ENCODE measurements around the gene KIAA1217. TPM values are rescaled to one million over a fixed set of nuclear protein-coding genes. Genes with fewer than 3 reads are reported as not detected.

Gene KIAA1217
- total and polyA plus RNA-seq, 7 experiments from 2014 or later: 0.03 to 2.1 (median 0.15) TPM; not detected in 4

DNA sequence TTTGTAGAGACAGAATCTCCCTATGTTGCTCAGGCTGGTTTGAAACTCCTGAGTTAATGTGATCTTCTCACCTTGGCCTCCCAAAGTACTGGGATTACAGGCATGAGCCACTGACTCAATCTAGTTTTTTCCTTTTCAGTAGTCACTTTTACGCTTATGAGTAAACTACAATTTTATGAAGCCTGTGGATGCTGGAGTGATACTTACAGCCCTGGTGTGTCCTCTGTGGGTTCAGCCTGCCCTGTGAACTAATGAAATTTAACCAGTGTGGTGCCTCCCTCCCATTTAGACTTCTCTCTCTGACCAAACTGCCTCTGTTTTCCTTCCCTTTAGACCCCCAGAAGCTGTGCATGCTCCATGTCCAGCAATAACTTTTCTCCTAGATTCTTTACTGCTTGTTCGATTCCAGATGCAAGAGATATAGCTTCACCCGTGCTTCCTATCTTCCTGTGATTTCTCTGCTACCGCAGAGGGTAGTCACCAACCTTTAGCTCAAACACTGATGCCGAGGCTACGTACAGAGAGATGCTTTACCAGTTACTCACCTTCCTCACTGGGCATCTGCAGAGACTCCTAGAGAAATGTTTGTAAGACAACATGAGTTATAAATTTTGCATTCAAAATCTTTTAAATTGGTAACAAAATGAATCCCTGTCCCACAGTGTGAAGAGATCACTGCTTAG lies 90.8 kb downstream of the KIAA1217 start:
- H3K9me3 ChIP-seq (ENCODE audit: control insufficient read depth in 2 of 3, low read length in 3 of 3): no peaks in the 10 kb centered on the region
- no peaks in the 10 kb centered on the region for H3K27me3 ChIP-seq (ENCODE audit: control insufficient read depth in 2 of 2, insufficient read depth in 2 of 2, low read length in 2 of 2)
- Mint-ChIP-seq H3K27me3 (peaks cover 0 to 15% (median 3%) of the 10 kb centered on the region in 5 donors), H3K9me3 (peaks cover 0 to 5% (median 2%) of the 10 kb centered on the region in 11 donors), H3K4me1 (no peaks in the 10 kb centered on the region), H3K36me3 (no peaks in the 10 kb centered on the region), H3K27ac (no peak overlapping the region), H3K4me3 (no peak overlapping the region)
- H3K4me3 ChIP-seq (ENCODE audit: low read length): no peak overlapping the region
- no peaks in the 10 kb centered on the region for H3K4me1 ChIP-seq (ENCODE audit: control insufficient read depth in 2 of 2, insufficient read depth in 2 of 2, low read length in 2 of 2)
- ChIA-PET CTCF (no interaction called here), POLR2A (no interaction called here)
- intact Hi-C loops (cut with micrococcal nuclease): no loop called here
- H3K27ac ChIP-seq (ENCODE audit: low read depth, low read length): no peak overlapping the region
- DNase-seq (no peak), ATAC-seq (no peak)
- H3K36me3 ChIP-seq (ENCODE audit: control insufficient read depth in 2 of 3, insufficient read depth in 3 of 3, low read length in 3 of 3): no peaks in the 10 kb centered on the region

- peaks cover 0 to 12% (median 4%) of the 10 kb centered on the region in 5 donors for H3K27me3 Mint-ChIP-seq
- DNase-seq: no peak
- intact Hi-C loops (cut with micrococcal nuclease): no loop called here
- no peak overlapping the region for H3K27ac Mint-ChIP-seq
- Histone ChIP-seq H3K36me3 (ENCODE audit: control insufficient read depth in 2 of 3, insufficient read depth in 3 of 3, low read length in 3 of 3) (no peaks in the 10 kb centered on the region), H3K27ac (ENCODE audit: low read depth, low read length) (no peak overlapping the region), H3K9me3 (ENCODE audit: control insufficient read depth in 2 of 3, low read length in 3 of 3) (no peaks in the 10 kb centered on the region), H3K4me1 (ENCODE audit: control insufficient read depth in 2 of 2, insufficient read depth in 2 of 2, low read length in 2 of 2) (no peaks in the 10 kb centered on the region), H3K27me3 (ENCODE audit: control insufficient read depth in 2 of 2, insufficient read depth in 2 of 2, low read length in 2 of 2) (no peaks in the 10 kb centered on the region), H3K4me3 (ENCODE audit: low read length) (no peak overlapping the region)
- ChIA-PET CTCF (no interaction called here), POLR2A (no interaction called here)
- H3K4me1 Mint-ChIP-seq: no peaks in the 10 kb centered on the region
- peaks cover 0 to 7% (median 2%) of the 10 kb centered on the region in 11 donors for H3K9me3 Mint-ChIP-seq
- no peaks in the 10 kb centered on the region for H3K36me3 Mint-ChIP-seq
- H3K4me3 Mint-ChIP-seq: no peak overlapping the region
- no peak for ATAC-seq
Observed at GRCh38 chr10:24303522-24304310, 94.8 kb downstream of the KIAA1217 start.

DNA sequence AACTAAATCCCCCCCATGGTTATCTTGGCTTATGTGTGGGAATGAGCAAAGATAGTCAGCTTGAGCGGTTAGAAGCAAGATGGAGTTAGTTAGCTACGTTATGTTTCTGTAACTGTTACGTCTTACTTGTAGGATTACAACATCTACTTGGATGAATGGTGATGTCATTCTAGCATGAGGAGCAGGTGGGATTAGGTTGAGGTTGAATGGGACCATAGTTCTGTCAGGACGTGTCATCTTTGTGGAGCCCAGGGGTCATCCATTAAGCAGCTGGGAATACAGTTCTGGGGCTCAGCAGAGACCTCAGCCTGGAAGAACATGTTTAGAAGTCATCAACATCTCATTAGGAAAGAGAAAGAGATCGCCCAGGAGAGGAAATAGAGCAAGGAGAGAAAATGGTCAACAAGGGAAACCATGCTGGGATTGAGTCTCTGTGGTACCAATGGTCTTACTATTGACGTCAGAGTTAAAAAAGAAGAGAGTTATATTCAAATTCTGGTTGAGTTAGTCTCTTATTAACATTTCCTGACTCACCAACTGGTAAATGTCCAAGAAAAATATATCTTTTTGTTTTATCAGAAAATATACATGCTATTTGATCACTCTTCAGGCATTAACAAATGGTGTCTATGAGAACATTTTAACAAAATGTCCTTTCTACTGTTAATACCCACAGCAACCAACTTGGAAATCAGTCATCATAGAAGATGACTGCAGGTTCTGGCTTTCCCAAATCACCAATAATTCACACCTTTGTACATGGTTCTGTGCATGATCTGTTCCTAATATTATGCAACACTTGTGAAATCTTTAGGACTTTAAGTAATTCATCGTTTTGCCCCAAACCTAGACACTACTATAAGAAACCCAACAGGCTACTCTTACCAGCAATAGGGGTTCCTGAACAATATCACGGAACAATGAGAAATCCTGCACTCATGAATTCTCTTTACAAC lies 96.9 kb downstream of the KIAA1217 start:
- intact Hi-C loops (cut with micrococcal nuclease): no loop called here
- H3K4me3 ChIP-seq (ENCODE audit: low read length): no peak overlapping the region
- H3K9me3 Mint-ChIP-seq: peaks cover 0 to 7% (median 2%) of the 10 kb centered on the region in 11 donors
- ChIA-PET CTCF (no interaction called here), POLR2A (no interaction called here)
- no peak overlapping the region for H3K27ac Mint-ChIP-seq
- no peaks in the 10 kb centered on the region for H3K4me1 ChIP-seq (ENCODE audit: control insufficient read depth in 2 of 2, insufficient read depth in 2 of 2, low read length in 2 of 2)
- no peaks in the 10 kb centered on the region for H3K36me3 ChIP-seq (ENCODE audit: control insufficient read depth in 2 of 3, insufficient read depth in 3 of 3, low read length in 3 of 3)
- H3K27ac ChIP-seq (ENCODE audit: low read depth, low read length): no peak overlapping the region
- no peak for ATAC-seq
- no peak for DNase-seq
- H3K4me3 Mint-ChIP-seq: no peak overlapping the region
- H3K36me3 Mint-ChIP-seq: no peaks in the 10 kb centered on the region
- no peaks in the 10 kb centered on the region for H3K4me1 Mint-ChIP-seq
- H3K27me3 Mint-ChIP-seq: peaks cover 0 to 13% (median 4%) of the 10 kb centered on the region in 5 donors
- no peaks in the 10 kb centered on the region for H3K9me3 ChIP-seq (ENCODE audit: control insufficient read depth in 2 of 3, low read length in 3 of 3)
- H3K27me3 ChIP-seq (ENCODE audit: control insufficient read depth in 2 of 2, insufficient read depth in 2 of 2, low read length in 2 of 2): no peaks in the 10 kb centered on the region

DNA sequence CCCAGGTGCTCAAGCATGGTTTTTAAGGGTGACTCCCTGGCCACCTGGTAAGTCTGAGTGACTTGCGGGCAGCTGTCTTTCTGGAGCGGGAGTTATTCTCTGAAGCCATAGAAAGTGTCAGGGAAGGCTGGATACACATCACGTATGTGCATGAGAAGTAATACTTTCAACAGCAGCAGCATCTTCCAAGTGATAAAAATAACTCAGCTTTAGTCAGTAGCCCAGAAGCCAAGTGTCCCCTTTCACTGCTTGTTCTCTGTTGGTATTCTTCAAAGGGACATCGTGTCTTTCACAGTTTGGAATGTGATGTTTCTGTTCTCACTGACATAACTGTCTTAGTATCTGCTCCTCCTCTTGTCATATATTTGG lies 97.6 kb downstream of the KIAA1217 start:
- Histone ChIP-seq H3K4me1 (ENCODE audit: control insufficient read depth in 2 of 2, insufficient read depth in 2 of 2, low read length in 2 of 2) (no peaks in the 10 kb centered on the region), H3K27me3 (ENCODE audit: control insufficient read depth in 2 of 2, insufficient read depth in 2 of 2, low read length in 2 of 2) (no peaks in the 10 kb centered on the region), H3K4me3 (ENCODE audit: low read length) (no peak overlapping the region), H3K27ac (ENCODE audit: low read depth, low read length) (no peak overlapping the region), H3K36me3 (ENCODE audit: control insufficient read depth in 2 of 3, insufficient read depth in 3 of 3, low read length in 3 of 3) (no peaks in the 10 kb centered on the region), H3K9me3 (ENCODE audit: control insufficient read depth in 2 of 3, low read length in 3 of 3) (no peaks in the 10 kb centered on the region)
- no peaks in the 10 kb centered on the region for H3K4me1 Mint-ChIP-seq
- POLR2A ChIA-PET: no interaction called here
- CTCF ChIA-PET: no interaction called here
- ATAC-seq (no peak), DNase-seq (no peak)
- H3K27me3 Mint-ChIP-seq: peaks cover 0 to 13% (median 4%) of the 10 kb centered on the region in 5 donors
- H3K4me3 Mint-ChIP-seq: no peak overlapping the region
- no peak overlapping the region for H3K27ac Mint-ChIP-seq
- peaks cover 0 to 7% (median 2%) of the 10 kb centered on the region in 11 donors for H3K9me3 Mint-ChIP-seq
- intact Hi-C loops (cut with micrococcal nuclease): no loop called here
- no peaks in the 10 kb centered on the region for H3K36me3 Mint-ChIP-seq

DNA sequence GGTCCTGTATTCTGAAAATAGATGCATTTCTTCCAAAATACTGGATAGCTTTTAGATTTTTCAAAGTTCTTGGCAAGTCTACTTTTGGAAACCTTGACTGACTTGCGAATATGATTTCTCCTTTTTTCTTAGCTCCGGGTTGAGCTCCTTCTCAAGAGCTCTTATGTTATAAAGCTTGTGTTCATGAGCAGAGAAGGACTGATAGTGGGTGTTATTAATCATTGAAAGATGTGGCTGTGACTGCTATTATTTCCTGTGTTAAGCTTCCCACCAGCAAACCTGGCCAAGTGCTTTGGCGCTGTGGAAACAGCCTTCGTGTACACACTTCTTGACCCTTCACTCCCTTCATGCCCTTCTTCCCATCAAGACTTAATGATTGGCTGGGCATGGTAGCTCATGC lies 98.2 kb downstream of the KIAA1217 start:
- Mint-ChIP-seq H3K4me1 (no peaks in the 10 kb centered on the region), H3K27me3 (peaks cover 0 to 13% (median 4%) of the 10 kb centered on the region in 5 donors), H3K36me3 (no peaks in the 10 kb centered on the region), H3K4me3 (no peak overlapping the region), H3K9me3 (peaks cover 0 to 7% (median 3%) of the 10 kb centered on the region in 11 donors), H3K27ac (no peak overlapping the region)
- H3K4me1 ChIP-seq (ENCODE audit: control insufficient read depth in 2 of 2, insufficient read depth in 2 of 2, low read length in 2 of 2): no peaks in the 10 kb centered on the region
- H3K27ac ChIP-seq (ENCODE audit: low read depth, low read length): no peak overlapping the region
- no peaks in the 10 kb centered on the region for H3K9me3 ChIP-seq (ENCODE audit: control insufficient read depth in 2 of 3, low read length in 3 of 3)
- DNase-seq (no peak), ATAC-seq (no peak)
- no peak overlapping the region for H3K4me3 ChIP-seq (ENCODE audit: low read length)
- POLR2A ChIA-PET: no interaction called here
- intact Hi-C loops (cut with micrococcal nuclease): no loop called here
- no peaks in the 10 kb centered on the region for H3K27me3 ChIP-seq (ENCODE audit: control insufficient read depth in 2 of 2, insufficient read depth in 2 of 2, low read length in 2 of 2)
- CTCF ChIA-PET: no interaction called here
- no peaks in the 10 kb centered on the region for H3K36me3 ChIP-seq (ENCODE audit: control insufficient read depth in 2 of 3, insufficient read depth in 3 of 3, low read length in 3 of 3)

DNA sequence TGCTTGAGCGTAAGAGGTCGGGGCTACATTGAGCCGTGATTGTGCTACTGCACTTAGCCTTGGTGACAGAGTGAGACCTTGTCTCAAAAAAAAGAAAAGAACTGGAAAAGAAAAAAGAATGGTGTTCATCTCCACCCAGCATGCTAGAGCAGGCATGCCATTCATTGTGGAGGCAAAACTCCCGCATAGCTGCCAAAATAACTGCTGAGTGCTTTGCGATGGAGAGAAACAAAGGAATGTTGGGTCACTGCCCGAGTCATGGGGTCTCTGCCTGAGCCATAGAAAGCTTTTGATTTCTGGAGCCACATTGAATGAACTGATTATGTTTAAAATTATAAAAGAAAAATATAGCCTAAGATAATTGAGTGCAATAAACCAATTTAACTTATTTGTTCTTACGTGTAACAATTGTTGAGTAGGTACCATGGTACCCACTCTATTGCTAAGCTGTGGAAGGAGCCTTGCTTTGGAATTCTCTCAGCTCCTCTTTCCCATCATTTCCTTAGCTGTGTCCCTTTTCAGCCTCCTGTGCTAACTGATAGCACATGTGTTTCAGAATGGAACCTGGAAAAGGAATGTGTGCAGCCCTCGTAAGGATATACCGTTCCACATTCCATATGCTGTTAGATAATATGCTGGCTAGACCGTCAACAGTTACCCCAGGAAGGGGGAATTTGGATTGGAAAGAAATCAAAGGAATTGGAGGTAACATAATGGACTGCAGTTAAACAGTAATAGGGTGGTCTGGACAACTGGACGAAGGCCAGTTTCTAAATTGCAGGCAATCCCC lies 99.0 kb downstream of the KIAA1217 start:
- H3K9me3 Mint-ChIP-seq: peaks cover 0 to 7% (median 3%) of the 10 kb centered on the region in 11 donors
- no peaks in the 10 kb centered on the region for H3K4me1 ChIP-seq (ENCODE audit: control insufficient read depth in 2 of 2, insufficient read depth in 2 of 2, low read length in 2 of 2)
- intact Hi-C loops (cut with micrococcal nuclease): no loop called here
- peaks cover 0 to 13% (median 4%) of the 10 kb centered on the region in 5 donors for H3K27me3 Mint-ChIP-seq
- no peaks in the 10 kb centered on the region for H3K4me1 Mint-ChIP-seq
- no peak overlapping the region for H3K27ac Mint-ChIP-seq
- ATAC-seq: no peak
- H3K27me3 ChIP-seq (ENCODE audit: control insufficient read depth in 2 of 2, insufficient read depth in 2 of 2, low read length in 2 of 2): no peaks in the 10 kb centered on the region
- ChIA-PET CTCF (no interaction called here), POLR2A (no interaction called here)
- no peak overlapping the region for H3K27ac ChIP-seq (ENCODE audit: low read depth, low read length)
- DNase-seq: no peak
- no peaks in the 10 kb centered on the region for H3K9me3 ChIP-seq (ENCODE audit: control insufficient read depth in 2 of 3, low read length in 3 of 3)
- H3K4me3 ChIP-seq (ENCODE audit: low read length): no peak overlapping the region
- no peak overlapping the region for H3K4me3 Mint-ChIP-seq
- no peaks in the 10 kb centered on the region for H3K36me3 Mint-ChIP-seq
- no peaks in the 10 kb centered on the region for H3K36me3 ChIP-seq (ENCODE audit: control insufficient read depth in 2 of 3, insufficient read depth in 3 of 3, low read length in 3 of 3)
